ENCODE data around the gene MBTPS2. TPM values are rescaled to one million over a fixed set of nuclear protein-coding genes. Genes with fewer than 3 reads are reported as not detected.

Gene MBTPS2
- total and polyA plus RNA-seq, 8 donors, result 1.1 to 8.7 (median 6.8) TPM

DNA sequence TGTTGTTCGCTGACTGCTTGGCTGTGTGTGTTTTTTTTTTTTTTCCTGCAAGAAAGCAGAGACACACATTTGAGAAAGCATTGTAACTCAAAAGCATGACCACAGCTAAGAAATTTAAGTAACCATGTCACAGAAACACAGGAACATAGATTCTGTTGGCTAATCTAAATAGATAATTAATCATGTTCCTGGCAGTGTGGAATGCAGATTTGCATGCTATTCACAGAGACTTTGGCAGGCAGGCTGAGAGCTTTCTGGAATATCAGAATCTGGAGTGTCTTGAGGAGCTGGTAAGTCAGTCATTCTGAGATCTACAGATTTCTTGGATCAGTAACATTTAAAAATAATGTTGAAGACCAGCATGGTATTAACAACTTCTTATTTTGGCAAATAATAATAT lies 67.8 kb downstream of the MBTPS2 start:
- ATAC-seq, result peak in 2 of 4 donors; percentile 29 to 58
- FAIRE-seq, result peak; percentile 73
- TF ChIP-seq CTCF (IDR thresholded peaks at IDR 0.05), result no peak
- Histone ChIP-seq H3K4me1 (no peaks in the 10 kb centered on the region), H3K27ac (no peak overlapping the region), H3K27me3 (peaks cover 0 to 4% (median 0%) of the 10 kb centered on the region in 4 donors), H3K9me3 (no peaks in the 10 kb centered on the region), H3K36me3 (no peaks in the 10 kb centered on the region), H3K4me3 (no peak overlapping the region)
- 45 to 52% methylated on average over 1 of the region's 1 CpG for WGBS, 2 donors
- intact Hi-C loops (cut with DNase I), result no loop called here
- no peak for DNase-seq

- no peak overlapping the region for H3K4me3 ChIP-seq
- ATAC-seq, result no peak
- intact Hi-C loops (cut with DNase I), result no loop called here
- H3K9me3 ChIP-seq, result no peaks in the 10 kb centered on the region
- DNase-seq, result no peak
- TF ChIP-seq CTCF (IDR thresholded peaks at IDR 0.05), result no peak
- H3K27ac ChIP-seq, result no peak overlapping the region
- H3K4me1 ChIP-seq, result no peaks in the 10 kb centered on the region
- no peaks in the 10 kb centered on the region for H3K36me3 ChIP-seq
- FAIRE-seq, result no peak
- 82 to 96% methylated on average over 4 of the region's 4 CpGs for WGBS, 2 donors
- no peaks in the 10 kb centered on the region for H3K27me3 ChIP-seq
Measured at GRCh38 chrX:21911481-21911880, 72.1 kb downstream of the MBTPS2 start.

GRCh38 chrX:21912220-21912619 lies 72.8 kb downstream of the MBTPS2 start:
- H3K4me3 ChIP-seq, result no peak overlapping the region
- H3K9me3 ChIP-seq, result no peaks in the 10 kb centered on the region
- intact Hi-C loops (cut with DNase I), result no loop called here
- DNase-seq (no peak), FAIRE-seq (no peak), ATAC-seq (no peak)
- H3K4me1 ChIP-seq, result no peaks in the 10 kb centered on the region
- H3K27me3 ChIP-seq, result no peaks in the 10 kb centered on the region
- H3K27ac ChIP-seq, result no peak overlapping the region
- WGBS, 2 donors, result 70 to 93% methylated on average over 1 of the region's 1 CpG
- H3K36me3 ChIP-seq, result no peaks in the 10 kb centered on the region
- TF ChIP-seq CTCF (IDR thresholded peaks at IDR 0.05), result no peak

- no peak for DNase-seq
- FAIRE-seq, result no peak
- H3K4me1 ChIP-seq, result no peaks in the 10 kb centered on the region
Measured at GRCh38 chrX:21912989-21913388, 73.6 kb downstream of the MBTPS2 start.

More at GRCh38 chrX:21912989-21913388, 73.6 kb downstream of the MBTPS2 start:
- H3K9me3 ChIP-seq, result no peaks in the 10 kb centered on the region
- ATAC-seq, result no peak
- TF ChIP-seq CTCF (IDR thresholded peaks at IDR 0.05), result no peak
- intact Hi-C loops (cut with DNase I), result no loop called here
- no peaks in the 10 kb centered on the region for H3K36me3 ChIP-seq
- H3K4me3 ChIP-seq, result no peak overlapping the region
- WGBS, 2 donors, result 96 to 97% methylated on average over 4 of the region's 4 CpGs
- no peaks in the 10 kb centered on the region for H3K27me3 ChIP-seq
- no peak overlapping the region for H3K27ac ChIP-seq

All from pancreas (tissue), 10 donors.